H1 (cell line): ENCODE data around the gene MYBPH. TPM values are rescaled to one million over a fixed set of nuclear protein-coding genes. Genes with fewer than 3 reads are reported as not detected.

Experiments
- ZNF274 ChIP-seq: IDR thresholded peaks from 2 replicates; pipeline ENCODE4 v1.7.0; 2012; ENCODE audit warnings: low read length, borderline replicate concordance; ENCODE audit errors: extremely low read depth
- polyA plus RNA-seq, 7 experiments: library from polyadenylated mRNA; depleted of rRNA in 3 of 7; stranded (reverse) in 5 of 7; unstranded in 2 of 7; fragments of >200 nt in 5 of 7; fragments of 200-250 nt in 2 of 7; gene quantifications; 1 replicate in 5 of 7; 2 replicates in 1 of 7; 4 replicates in 1 of 7; pipeline versions ENCODE4 v1.2.1 to v1.2.3, GENCODE V29; 2011 to 2013; ENCODE audit warnings: missing spikeins in 2 of 7, mixed read lengths in 2 of 7
- total RNA-seq: library from RNA; stranded (reverse); fragmentation: NEBNext Ultra II Directional; extraction: Animal tissue kit (Norgen Biotek cat#: 25700); gene quantifications from 2 replicates; pipeline ENCODE4 v1.2.1, GENCODE V29; 2021

MYBPH gene
- total and polyA plus RNA-seq, 2 of the 8 experiments (the other 6 are each of a cell fraction or from before 2014, with no cell fraction given) = not detected

DNA sequence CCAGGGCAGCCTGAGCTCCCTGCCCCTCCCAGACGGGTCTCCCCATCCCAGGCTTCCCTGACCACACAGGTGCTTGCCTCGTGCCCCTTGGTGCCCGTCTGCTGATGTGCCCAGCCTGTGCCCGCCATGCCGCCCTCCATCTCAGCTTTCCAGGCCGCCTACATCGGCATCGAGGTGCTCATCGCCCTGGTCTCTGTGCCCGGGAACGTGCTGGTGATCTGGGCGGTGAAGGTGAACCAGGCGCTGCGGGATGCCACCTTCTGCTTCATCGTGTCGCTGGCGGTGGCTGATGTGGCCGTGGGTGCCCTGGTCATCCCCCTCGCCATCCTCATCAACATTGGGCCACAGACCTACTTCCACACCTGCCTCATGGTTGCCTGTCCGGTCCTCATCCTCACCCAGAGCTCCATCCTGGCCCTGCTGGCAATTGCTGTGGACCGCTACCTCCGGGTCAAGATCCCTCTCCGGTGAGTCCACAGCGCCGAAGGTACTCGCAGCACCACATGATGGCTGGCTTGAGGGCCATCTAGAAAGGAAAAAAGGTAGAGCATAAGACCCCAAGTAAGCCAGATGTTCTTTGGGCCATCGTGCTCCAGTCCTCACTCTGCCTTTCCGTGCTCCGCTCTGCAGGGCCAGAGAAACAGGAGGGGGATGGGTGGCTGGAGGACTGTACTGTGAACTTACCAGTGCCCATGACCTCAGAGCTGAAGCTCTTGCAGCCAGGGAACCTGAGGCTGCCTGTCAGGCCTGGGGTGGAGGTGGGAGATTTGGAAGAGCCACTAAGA, 46.7 kb downstream of the MYBPH start (continued):
- no peak for TF ChIP-seq ZNF274
